GM03348 (cell line): Measurements from ENCODE around the gene PDGFA.

Experiments
- DNase-seq: peaks from one replicate; pipeline ENCODE4 v3.0.0; 2012; ENCODE audit warnings: low spot score

The PDGFA gene

DNA sequence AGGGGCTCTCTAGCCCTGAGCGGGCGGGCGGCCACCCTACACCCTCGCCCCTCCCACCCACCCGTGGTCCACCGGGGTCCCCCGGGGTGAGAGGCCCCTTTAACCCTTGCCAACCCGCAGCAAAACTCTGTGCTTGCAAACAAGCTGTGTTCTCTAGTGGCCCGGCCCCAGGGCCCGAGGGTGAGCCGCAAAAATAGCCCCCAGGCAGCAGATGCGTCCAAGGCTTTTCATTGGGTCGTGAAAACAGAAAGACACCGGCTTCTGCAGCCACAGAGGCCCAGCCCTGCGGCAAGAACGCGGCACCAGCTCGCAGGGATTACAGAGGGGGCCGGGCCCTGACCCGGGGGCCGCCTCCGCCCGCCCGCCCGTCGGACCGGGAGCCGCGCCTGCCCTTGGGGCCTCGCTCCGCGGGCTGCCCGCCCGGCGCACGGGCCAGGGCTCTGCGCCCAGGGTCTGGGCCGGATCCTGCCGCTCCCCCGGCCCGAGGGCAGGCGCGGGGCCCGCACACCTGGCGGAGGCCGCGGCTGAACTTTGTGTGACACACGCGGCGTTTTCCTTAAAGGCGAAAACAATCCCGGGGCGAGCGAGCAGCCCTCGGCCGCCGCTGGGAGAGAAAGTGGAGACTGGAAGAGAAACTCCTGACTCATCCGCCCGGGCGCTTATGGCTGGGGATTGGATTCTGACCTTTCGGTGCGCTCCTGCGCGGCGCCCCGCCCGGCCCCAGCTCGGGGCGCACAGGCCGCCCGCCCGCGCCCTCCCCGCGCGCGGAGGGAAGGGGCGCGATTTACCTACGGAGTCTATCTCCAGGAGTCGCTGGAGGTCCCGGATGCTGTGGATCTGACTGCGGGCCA lies 2.8 kb downstream of the PDGFA start:
- peak; percentile 84 for DNase-seq

DNA sequence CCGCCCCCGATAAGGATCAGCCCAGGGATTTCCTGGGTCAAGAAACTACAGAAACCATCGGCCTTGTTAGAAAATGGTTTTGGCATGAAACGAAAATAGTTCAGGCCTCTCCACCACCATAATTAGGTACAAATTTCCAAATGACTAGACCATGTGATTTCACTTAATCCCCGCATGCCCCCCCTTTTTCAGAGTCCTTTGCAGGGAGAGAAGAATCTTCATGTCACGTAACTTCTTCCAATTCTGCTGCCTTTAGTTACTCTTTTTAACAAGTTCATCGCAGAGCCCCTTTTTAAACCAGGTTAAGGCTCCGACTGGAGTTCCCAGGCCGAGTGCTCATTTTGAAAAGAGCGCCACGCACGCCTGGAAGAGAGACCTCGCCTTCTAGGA lies 3.4 kb downstream of the PDGFA start:
- DNase-seq = no peak

DNA sequence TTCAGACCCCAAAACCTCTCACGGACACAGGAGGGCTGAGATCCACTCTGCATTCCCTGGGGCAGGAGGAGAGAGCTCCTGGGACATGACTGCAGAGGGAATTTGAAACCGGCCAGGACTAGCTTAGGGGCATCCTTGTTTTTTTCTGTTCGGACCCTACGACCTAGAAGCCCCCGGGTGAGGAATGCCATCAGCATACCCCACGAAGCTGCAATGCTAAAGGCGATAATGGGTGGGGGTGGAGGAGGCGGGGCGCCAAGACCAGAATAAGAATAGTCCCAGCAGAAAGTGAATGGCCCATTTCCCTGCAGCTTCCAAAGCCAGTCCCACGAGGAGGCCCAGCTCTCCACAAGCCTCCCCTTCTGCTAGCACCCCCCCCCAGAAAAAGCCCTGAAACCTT lies 4.0 kb downstream of the PDGFA start:
- DNase-seq = no peak

DNA sequence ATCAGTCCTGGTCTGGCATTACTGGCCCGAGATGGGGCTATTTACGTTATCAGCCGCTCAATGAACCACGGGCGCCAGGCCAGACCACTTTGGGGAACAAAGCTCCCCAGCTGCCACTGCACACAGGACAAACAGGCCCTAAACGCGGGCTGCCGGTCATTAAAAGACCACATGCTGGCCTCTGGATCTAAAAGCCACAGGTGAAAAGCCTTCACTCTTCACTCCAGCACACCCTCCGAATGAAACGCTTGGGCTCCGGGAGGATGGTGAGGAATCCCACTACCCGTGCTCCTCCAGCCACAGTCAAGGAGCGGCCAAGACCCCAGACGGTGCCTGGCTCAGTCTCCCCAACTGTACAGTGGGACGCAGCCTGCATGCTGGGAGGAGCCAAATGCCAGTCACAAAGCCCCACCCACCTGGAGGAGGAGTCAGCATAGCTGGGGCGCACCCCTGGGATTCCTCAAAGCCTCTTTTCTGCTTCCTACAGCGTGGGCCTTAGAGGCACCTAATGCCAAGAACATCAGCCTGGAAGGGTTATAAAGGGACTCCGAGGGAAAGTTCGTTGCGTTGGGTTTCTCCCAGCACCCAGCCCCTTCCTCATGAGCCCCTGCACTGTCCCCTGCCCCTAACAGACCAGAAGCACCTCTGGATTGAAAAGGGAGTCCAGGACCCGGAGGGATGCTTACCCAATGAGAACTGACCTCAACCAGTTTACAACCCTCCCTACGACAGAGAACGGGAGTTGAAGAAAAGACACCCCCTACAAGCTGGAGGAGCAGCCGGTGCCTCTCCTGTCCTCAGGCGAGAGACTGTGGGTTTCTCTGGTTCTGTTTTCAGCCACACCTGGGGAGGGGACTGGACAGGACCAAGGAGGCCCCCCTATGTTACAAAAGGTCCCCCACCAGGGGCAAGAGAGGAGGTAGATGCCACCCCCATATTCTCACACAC lies 4.7 kb downstream of the PDGFA start:
- peak; percentile 50 for DNase-seq

DNA sequence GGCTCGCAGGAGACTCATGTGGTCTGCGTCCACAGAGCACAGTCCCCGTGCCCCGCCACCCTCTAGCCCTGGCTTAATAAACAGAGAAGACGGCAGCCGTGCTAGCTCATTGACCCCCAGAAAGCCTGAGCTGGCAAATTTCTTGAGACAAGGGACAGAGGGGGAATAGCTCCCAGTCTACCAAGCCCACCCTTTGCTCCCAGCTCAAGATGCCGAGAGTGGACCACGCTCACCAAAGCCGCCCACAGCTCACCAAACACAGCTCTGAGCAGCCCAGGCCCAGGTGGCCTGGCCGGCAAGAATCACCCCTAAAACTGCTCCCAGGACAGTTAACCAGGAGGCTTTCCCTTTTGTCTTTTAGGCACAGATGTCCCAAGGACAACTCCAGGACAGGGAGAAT lies 5.4 kb downstream of the PDGFA start:
- DNase-seq = no peak

DNA sequence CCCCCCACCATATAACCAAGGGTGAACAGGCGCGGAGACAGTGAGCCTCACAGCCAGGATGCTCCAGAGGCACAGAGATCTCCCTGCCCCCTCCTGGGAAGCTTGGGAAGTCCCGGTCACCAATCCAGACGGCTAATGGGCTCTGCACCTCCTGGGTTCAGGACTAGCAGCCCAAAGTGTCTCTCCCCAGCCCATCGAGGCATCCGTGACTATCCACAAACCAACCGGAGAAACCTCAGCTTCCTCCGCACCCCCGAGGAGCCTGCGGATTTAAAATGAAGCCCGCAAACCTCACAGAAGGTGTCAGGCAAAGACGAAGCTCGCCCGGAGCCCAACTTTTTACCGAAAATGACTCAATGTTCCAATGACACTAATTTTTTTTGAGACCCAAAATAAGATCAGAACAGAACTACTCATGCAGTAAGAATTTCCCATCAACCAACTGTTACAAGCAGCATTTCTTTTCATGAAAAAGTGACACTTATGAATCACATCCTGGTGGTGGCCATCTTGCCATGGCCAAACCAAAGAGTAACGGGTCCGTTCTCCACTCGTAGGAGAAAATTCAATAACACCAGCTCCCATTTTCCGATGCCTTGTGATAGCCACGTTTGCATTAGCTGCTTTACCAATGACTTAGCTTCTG lies 6.0 kb downstream of the PDGFA start:
- DNase-seq = peak; percentile 42

DNA sequence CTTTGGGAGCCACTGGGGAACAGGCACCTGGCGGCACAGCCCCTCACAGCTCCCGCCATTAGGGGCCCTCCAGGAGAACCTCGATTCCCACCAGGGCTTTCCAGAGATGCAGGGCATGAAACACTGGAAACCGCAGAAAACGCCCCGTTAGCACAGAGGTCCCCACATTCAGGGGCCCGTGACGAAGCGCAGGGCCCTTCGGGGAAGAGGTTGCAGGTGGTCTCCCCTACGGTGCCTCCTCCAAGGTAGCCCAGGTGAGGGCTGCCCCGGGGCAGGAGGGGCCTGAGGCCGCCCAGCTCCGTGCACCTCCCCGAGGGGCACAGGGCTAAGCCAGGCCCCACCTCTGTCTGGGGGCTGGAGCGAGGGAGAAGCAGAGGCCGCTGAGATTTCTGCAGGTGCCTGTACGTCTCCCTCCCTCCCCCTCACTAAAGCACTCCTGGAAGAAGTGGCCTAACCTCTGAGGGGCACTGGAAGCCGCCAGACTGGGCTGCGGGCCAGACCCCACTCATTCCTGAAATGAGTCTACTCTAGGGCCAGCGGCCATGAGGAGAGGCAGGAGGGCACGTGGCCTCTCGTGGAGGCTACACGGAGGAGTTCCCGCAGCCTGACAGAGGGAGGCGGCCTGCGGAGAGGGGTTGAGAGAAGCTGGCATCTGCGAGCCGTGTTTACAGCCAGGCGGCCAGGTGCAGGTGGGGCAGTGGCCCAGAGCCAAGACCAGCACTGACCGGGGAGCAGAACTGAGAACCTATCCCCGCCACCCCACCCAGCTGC lies 6.9 kb downstream of the PDGFA start:
- DNase-seq = no peak

DNA sequence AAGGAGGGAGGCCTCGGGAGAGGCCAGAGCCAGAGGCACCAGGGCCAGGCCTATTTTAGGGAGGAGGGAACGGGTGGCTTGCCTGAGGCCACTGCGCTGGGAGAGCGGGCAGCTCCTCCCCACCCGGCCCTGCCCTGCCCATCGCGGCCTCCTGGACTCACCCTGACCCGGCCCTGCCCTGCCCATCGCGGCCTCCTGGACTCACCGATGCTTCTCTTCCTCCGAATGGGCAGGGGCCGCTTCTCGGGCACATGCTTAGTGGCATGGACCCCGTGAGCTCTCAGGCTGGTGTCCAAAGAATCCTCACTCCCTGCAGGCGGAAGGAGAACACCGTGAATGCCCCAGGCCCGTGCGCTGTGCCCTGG lies 7.5 kb downstream of the PDGFA start:
- no peak for DNase-seq

DNA sequence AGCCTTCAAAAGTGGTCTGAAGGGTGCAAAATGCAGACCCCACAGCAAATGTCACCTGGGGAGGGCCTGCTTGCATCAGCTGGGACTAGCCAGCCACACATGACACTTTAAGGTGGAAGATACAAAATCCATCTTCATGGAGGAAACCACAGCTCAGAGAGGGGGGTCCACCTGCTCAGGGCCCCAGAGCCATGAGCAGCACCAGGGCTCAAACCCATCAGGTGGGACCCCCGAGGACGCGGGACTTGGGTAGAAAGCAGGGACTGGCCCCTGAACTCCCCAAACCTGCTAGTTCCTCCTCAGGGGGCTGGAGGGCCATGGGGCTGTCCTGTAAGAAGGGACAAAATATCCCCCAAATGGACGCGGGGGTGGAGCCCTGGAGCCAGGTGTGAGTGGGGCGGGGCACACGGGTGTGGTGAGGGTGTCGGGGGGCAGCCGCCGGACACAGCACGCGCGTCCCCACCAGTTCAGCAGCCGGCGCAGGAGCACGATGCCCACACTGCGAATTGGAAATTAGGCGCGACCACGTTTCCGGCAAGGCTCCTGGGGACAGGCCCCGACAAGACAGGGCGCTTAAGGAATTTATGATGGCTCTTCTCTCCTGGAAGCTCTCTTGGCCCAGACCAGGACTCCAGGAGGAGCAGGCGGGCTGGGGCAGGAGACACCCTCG lies 8.0 kb downstream of the PDGFA start:
- no peak for DNase-seq

DNA sequence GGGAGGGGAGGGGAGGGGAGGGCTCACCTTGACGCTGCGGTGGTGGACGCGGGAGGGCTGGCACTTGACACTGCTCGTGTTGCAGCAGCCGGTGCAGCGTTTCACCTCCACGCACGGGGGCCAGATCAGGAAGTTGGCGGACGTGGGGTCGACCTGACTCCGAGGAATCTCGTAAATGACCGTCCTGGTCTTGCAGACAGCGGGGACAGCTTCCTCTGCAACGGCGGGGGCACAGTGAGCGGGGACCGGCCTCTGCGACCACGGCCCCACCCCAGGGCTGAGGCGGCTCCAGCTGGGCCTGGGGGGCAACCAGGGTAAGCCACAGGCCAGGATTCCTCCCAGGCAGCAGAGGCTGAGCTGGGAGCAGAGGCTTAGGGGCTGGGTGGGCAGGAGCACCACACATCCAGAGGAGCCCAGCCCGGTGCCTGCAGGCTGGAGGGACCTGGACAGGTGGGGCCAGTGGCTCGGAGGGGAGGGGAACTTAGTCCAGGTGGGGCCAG lies 8.8 kb downstream of the PDGFA start:
- no peak for DNase-seq

DNA sequence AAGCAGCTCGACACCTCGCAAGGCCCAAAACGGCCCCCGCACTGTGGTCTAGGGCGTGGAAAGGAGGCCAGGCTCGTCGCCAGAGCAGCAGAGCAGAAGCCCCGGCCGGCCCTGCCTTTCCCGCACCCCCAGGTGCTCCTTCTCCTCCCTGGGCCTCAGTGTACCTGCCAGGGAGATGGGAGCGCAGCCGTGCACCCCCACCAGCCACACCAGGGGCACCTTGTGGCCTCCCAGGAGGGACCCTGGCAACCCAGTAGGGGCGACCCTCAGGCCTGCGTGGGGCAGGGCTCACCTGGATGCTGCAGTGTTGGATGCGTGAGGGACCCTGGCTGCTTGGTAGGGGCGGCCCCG lies 9.5 kb downstream of the PDGFA start:
- DNase-seq = no peak

DNA sequence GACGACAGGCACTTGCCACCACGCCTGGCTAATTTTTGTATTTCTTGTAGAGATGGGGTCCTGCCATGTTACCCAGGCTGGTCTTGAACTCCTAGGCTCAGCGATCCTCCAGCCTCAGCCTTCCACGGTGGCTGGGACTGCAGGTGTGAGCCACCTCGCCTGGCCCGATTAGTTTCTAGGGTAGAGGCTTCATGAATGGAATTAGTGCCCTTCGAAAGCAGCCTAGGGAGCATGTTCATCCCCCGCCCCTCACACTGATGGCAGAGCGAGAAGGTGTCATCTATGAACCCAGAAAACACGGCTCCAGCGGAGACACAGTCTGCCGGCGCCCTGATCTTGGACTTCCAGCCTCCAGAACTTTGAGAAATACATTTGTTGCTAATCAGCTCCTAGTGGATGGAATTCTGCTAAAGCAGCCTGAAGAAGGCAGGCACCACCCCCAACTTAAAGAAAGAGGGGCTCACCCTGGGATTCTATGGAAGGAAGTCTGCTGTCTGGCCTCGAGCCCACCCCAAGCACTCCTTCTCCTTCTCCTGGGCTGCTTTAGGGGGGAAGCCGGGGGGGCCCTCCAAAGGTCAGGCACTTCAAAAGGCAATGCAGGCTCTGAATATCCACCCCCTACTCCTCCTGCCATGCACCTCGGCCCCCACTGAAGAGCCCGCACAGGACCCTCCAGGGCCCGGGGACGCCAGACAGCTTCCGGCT lies 10.1 kb downstream of the PDGFA start:
- DNase-seq = no peak

DNA sequence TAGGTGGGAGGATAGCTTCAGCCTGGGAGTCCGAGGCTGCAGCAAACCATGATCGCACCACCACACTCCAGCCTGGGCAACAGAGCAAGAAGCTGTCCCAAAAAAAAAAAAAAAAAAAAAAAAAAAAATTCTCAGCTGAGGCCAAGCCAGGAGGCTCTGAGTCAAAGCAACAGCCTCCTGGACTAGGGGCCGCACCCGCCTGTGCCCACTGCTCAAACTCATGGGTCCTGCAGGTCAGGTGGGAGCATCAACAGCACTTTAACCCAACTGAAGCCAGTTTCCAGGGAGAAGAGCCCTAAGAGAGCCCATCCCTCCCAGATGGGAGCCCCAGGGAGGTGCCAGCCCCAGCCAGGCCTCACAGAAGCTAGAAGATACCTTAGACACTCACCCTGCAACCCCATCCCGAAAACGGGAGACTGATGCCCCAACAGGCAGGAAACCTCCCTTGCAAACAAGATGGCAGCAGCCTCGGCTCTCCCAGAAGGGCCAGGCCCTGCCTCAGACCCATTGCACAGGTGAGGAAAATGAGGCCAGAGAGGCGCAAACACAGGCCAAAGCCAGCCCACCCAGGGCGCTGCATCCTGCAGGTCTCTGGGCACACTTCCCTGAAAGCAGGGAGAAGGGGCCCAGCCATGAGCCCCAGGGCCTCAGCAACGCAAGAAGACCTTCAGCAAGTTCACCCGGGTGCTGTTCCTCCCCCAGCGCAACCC lies 11.0 kb downstream of the PDGFA start:
- DNase-seq = no peak

DNA sequence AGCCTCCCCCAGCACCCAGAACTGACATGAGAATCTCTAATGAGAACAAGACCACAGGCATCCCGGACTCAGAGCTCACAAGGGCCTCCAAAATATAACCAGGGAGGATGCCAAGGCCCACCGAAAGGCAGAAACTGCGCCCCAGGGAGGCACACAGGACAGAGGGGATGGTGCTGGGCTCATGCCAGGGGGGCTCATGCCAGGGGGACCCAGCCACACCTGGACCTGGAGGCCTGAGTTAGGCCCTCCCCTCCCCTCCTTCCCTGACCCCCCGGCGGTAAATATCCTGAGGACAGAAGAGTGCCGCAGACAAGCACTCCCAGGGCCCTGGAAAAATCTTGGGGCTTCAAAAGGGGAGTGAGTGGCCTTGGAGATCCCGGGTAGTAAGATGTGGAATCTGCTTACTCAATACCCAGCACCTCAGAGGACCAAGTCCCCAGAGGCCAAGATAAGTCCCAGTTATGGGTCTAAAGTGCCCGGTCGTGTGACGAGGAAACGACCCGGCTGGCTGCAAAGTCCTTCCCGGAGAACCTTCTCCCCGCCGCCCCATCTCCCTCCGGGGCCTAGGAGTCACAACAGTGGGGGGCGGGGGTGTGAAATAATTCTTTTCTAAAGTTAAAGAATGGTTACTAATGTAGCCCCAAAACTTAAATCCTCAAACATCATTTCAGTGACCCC lies 11.9 kb downstream of the PDGFA start:
- DNase-seq = no peak

DNA sequence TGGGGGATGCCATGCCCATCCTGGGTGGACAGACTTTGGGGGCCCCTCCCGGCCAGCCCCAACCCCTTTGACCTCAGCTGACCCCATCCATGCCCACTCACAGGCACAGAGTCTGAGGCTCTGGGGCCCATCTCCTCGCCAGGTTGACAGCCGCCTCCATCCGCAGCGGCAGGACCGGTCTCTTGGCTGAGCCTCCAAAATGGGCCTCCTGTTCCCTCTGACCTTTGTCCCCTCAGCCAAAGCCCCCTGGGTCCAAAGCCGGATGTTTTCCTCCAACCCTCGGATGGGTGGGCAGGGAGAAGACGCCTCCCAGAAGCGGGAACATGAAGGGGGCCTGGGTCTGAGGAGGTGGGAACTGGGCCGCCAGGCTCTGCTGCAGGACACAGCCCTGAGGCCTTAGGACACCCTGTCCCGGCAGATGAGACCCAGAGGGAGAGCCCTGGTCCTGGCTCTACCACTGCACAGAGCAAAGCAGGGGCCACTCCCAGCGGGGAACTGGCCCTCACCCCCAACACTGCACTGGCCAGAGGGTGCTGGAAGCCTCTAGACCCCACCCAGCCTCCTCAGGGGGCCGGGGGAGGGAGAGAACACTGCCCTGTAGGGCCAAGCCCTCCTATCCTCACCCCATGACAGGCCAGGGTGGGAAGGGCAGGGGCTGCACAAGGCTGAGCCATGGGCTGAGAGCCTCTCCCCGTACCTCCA lies 12.6 kb downstream of the PDGFA start:
- DNase-seq = no peak

DNA sequence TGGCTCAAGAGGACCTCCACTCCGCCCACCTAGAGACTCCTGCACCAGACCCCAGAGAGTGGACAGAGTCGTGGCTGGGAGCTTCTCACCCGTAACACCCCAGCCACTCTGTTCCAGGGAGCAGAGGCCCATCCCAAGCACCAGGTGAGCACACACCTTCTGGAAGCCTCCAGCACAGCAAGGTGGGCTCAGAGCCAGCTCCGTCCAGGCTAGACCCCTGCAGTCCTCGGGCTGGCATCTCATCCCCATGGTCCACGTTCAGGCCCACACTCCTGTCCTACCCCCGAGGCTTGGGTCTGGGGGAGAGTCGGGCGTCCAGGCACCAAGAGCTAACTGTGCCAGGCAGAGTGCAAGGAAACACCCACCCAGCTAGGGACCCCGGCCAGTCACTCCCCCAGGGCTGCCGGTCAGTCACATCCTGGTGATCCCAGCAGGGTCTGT lies 13.2 kb downstream of the PDGFA start:
- no peak for DNase-seq

DNA sequence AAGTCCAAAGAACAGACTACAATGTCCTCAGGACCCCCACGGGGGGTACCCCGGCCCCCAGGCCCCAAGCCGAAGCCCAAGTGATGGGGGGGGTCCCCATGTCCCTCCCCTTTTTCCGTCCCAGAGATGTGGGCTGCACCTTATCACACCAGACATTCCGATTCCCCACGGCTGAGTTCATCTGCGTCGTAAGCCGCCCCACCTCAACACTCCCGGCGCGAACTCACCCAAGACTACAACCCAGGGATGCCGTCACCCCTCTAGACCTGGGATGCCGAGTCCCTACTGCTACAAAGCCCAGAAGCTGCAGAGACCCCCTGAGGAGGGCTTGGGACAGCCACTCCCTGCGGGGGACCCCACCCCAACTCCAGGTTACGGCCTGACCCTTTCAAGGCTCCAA lies 14.5 kb downstream of the PDGFA start:
- no peak for DNase-seq

DNA sequence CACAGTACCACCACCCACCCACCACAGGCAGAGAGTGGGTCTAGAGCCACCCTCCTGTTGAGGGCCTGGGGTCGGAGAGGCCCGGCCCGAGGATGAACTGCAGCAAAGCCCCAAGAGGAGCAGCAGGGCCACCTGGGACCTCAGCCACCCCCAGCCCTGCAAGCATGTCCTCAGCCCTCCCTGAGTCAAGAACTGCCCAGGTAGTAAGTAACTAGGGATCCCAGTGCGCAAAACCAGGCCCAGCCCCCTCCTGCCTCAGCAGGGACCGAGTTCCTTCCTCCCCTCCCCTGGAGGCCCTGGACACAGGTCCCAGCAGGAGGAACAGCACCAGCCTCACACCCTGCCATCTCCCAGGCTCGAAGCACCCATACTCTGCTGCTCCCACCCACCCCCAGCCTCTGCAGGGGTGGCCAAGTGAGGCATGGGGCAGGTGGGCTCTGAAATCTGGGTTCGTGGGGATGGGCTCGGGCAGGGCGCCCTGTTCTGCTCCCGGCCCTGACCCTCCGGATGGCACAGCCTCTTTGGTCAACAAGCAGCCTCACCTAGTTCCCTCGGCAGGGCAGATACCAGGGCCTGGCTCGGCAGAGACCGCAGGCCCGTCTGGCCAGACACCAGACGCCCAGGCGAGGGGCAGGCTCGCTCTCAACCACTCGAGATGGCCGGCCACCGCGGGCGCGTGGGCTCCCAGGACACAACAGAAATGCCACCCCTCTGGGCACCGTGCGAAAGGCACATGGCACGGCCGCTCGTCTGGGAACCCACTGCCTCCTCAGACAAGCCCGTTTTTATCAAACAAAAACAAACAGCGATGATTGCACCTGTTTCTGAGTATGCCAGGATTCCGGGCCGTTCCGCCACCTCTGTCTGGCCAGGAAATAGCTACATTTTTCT lies 15.2 kb downstream of the PDGFA start:
- no peak for DNase-seq
